PC-3 (cell line): Measurements from ENCODE around the gene RSPH6A. TPM values are rescaled to one million over a fixed set of nuclear protein-coding genes. Genes with fewer than 3 reads are reported as not detected.

Experiments
- ATAC-seq: fragments of 200-7000 bp; cut with Tn5 transposase; 2 replicates; pipeline ENCODE4 v1.9.1; 2020; ENCODE audit warnings: mild to moderate bottlenecking, moderate library complexity
- BruUV-seq: library from RNA; stranded (reverse); fragments of 400-500 nt; replicated peaks from 2 replicates; lab custom pipeline; 2021; lab: Mats Ljungman, UMichigan
- CTCF ChIA-PET: fragments of 300-600 bp; sonication (Branson Sonifier 250); formaldehyde crosslinking; loops from one replicate; lab custom pipeline; 2022; ENCODE audit warnings: antibody characterized with exemption; lab: Charles Lee
- POLR2A ChIA-PET: fragments of 300-600 bp; sonication (Branson Sonifier 250); formaldehyde crosslinking; loops from one replicate; lab custom pipeline; 2022; ENCODE audit warnings: antibody characterized with exemption; ENCODE audit not compliant: unreplicated experiment; lab: Charles Lee
- DNase-seq: peaks from one replicate; pipeline ENCODE4 v3.0.0-alpha.2; 2015
- H2AFZ ChIP-seq: fragments of 300-600 bp; sonication (generic); 2 replicates; pipeline ENCODE4 v1.6.0; 2016; ENCODE audit warnings: antibody characterized with exemption, low read length
- H3F3A ChIP-seq: fragments of 300-600 bp; sonication (generic); one replicate; pipeline ENCODE4 v1.6.0; 2017; ENCODE audit warnings: antibody characterized with exemption, low read length, control low read depth, mild to moderate bottlenecking; ENCODE audit not compliant: unreplicated experiment
- H3K27ac ChIP-seq: fragments of 300-600 bp; sonication (generic); 2 replicates; pipeline ENCODE4 v1.5.1; 2016; ENCODE audit warnings: mild to moderate bottlenecking, low read length
- H3K27me3 ChIP-seq: fragments of 300-600 bp; sonication (generic); 2 replicates; pipeline ENCODE4 v1.6.1; 2016; ENCODE audit warnings: low read length, mixed read lengths
- H3K36me3 ChIP-seq: fragments of 300-600 bp; sonication (generic); 2 replicates; pipeline ENCODE4 v1.6.1; 2016; ENCODE audit warnings: low read depth, mixed run types, low read length, mixed read lengths
- H3K4me1 ChIP-seq: fragments of 300-600 bp; sonication (generic); 2 replicates; pipeline ENCODE4 v1.5.1; 2016; ENCODE audit warnings: low read length; ENCODE audit not compliant: insufficient read depth
- H3K4me2 ChIP-seq: fragments of 300-600 bp; sonication (generic); 2 replicates; pipeline ENCODE4 v1.6.0; 2016; ENCODE audit warnings: low read length
- H3K4me3 ChIP-seq: fragments of 300-600 bp; sonication (generic); 2 replicates; pipeline ENCODE4 v1.5.1; 2016; ENCODE audit warnings: mild to moderate bottlenecking, low read length, mixed read lengths
- H3K79me2 ChIP-seq: fragments of 300-600 bp; sonication (generic); 2 replicates; pipeline ENCODE4 v1.6.1; 2017; ENCODE audit warnings: low read length, mixed read lengths
- H3K9ac ChIP-seq: fragments of 300-600 bp; sonication (generic); 2 replicates; pipeline ENCODE4 v1.6.0; 2016; ENCODE audit warnings: mild to moderate bottlenecking, low read length
- H3K9me2 ChIP-seq: fragments of 300-600 bp; sonication (generic); replicated peaks from 2 replicates; pipeline ENCODE4 v1.6.1; 2016; ENCODE audit warnings: mixed run types, low read length, mixed read lengths
- H3K9me3 ChIP-seq: fragments of 300-600 bp; sonication (generic); 2 replicates; pipeline ENCODE4 v1.6.1; 2016; ENCODE audit warnings: low read length, mixed read lengths
- H4K20me1 ChIP-seq: fragments of 300-600 bp; sonication (generic); 2 replicates; pipeline ENCODE4 v1.6.1; 2016; ENCODE audit warnings: low read length, mixed read lengths
- CTCF ChIP-seq: fragments of 300-600 bp; sonication (generic); conservative IDR thresholded peaks from 2 replicates; pipeline ENCODE4 v1.5.1; 2017; ENCODE audit warnings: antibody characterized with exemption, low read depth, mild to moderate bottlenecking, low read length
- EZH2 ChIP-seq: fragments of 300-600 bp; sonication (generic); IDR thresholded peaks from one replicate; pipeline ENCODE4 v1.6.1; 2017; ENCODE audit warnings: antibody characterized with exemption, mild to moderate bottlenecking, low read length; ENCODE audit not compliant: unreplicated experiment
- EZH2phosphoT487 ChIP-seq: fragments of 300-600 bp; sonication (generic); IDR thresholded peaks from 2 replicates; pipeline ENCODE4 v1.6.1; 2018; ENCODE audit warnings: mild to moderate bottlenecking, antibody characterized with exemption, low read length, borderline replicate concordance
- intact Hi-C: fragments of 100-400 bp; cut with micrococcal nuclease; formaldehyde crosslinking; loops from 2 replicates; pipeline ENCODE4 v1.9.0; 2023
- total RNA-seq: library from RNA; depleted of rRNA; stranded (reverse); fragments of >200 nt; gene quantifications from 2 replicates; pipeline ENCODE4 v1.2.3, GENCODE V29; 2014

Gene RSPH6A
- total RNA-seq, 1 experiment from 2014 or later = not detected

GRCh38 chr19:45771311-45771933, 43.7 kb downstream of the RSPH6A start:
- Histone ChIP-seq H3K4me1 (peaks cover 28% of the 10 kb centered on the region; the same call in 1 of the 2 replicates), H3K9me2 (no peaks in the 10 kb centered on the region), H3K27ac (no peak overlapping the region), H3K9ac (0 out of 2 replicates have a peak overlapping the region, but pooled peaks have one; percentile 27), H3F3A (no peaks in the 10 kb centered on the region), H3K9me3 (no peaks in the 10 kb centered on the region), H2AFZ (0 out of 2 replicates have a peak overlapping the region, but pooled peaks have one; percentile 45), H4K20me1 (no peaks in the 10 kb centered on the region), H3K79me2 (no peaks in the 10 kb centered on the region), H3K4me2 (peak overlapping the region; percentile 96), H3K36me3 (no peaks in the 10 kb centered on the region), H3K27me3 (no peaks in the 10 kb centered on the region), H3K4me3 (peak overlapping the region; percentile 71)
- DNase-seq (no peak), ATAC-seq (no peak)
- BruUV-seq = no TSS peak
- POLR2A ChIA-PET = interaction anchor here (0.6 kb wide), 1 partner anchor 11 kb away, joined by 6 read pairs; the partner anchor contains the start of gene DMPK
- CTCF ChIA-PET = interaction anchor here (1.3 to 2.4 kb wide), 2 partner anchors 8 to 54 kb away, joined by 10 to 19 read pairs; no protein-coding TSS in a partner anchor
- intact Hi-C loops = no loop called here
- no peak for TF ChIP-seq CTCF
- TF ChIP-seq EZH2 = no peak
- no peak for TF ChIP-seq EZH2phosphoT487

- no TSS peak for BruUV-seq
- Histone ChIP-seq H3K79me2 (no peaks in the 10 kb centered on the region), H3K4me1 (peaks cover 29% of the 10 kb centered on the region; the same call in 1 of the 2 replicates), H3K9me2 (no peaks in the 10 kb centered on the region), H2AFZ (peak overlapping the region; percentile 78), H3F3A (no peaks in the 10 kb centered on the region), H4K20me1 (no peaks in the 10 kb centered on the region), H3K4me3 (peak overlapping the region; percentile 72), H3K36me3 (no peaks in the 10 kb centered on the region), H3K27ac (peak overlapping the region; percentile 37; the same call in 1 of the 2 replicates), H3K9ac (peak overlapping the region; percentile 27; the same call in 1 of the 2 replicates), H3K4me2 (peak overlapping the region; percentile 96), H3K27me3 (no peaks in the 10 kb centered on the region), H3K9me3 (no peaks in the 10 kb centered on the region)
- intact Hi-C loops = loop anchor here (1.0 kb wide), 2 partner anchors 29 to 78 kb away; partner anchors contain the start of gene QPCTL
- ATAC-seq (peak; percentile 60), DNase-seq (peak; percentile 93)
- no peak for TF ChIP-seq EZH2phosphoT487
- peak; percentile 78 for TF ChIP-seq CTCF
- POLR2A ChIA-PET = interaction anchor here (0.6 to 2.1 kb wide), 3 partner anchors 53 to 93 kb away, joined by 4 to 21 read pairs (median 13); partner anchors contain the start of gene QPCTL
- CTCF ChIA-PET = interaction anchor here (0.5 to 2.4 kb wide), 10 partner anchors 8 to 171 kb away, joined by 3 to 19 read pairs (median 6); partner anchors contain the start of gene DMWD
These were observed 44.7 kb downstream of the RSPH6A start for GRCh38 chr19:45770192-45771101.
